A673 (cell line): Measurements from ENCODE around the gene IMMP2L. TPM values are rescaled to one million over a fixed set of nuclear protein-coding genes. Genes with fewer than 3 reads are reported as not detected.

Experiments used
- BruUV-seq: library from RNA; stranded (reverse); fragments of 400-500 nt; replicated peaks from 2 replicates; lab custom pipeline; 2021; lab: Mats Ljungman, UMichigan
- CTCF ChIA-PET: fragments of 300-600 bp; sonication (Branson Sonifier 250); formaldehyde crosslinking; loops from one replicate; lab custom pipeline; 2022; ENCODE audit warnings: antibody characterized with exemption; lab: Charles Lee
- POLR2A ChIA-PET: fragments of 300-600 bp; sonication (Branson Sonifier 250); formaldehyde crosslinking; loops from one replicate; lab custom pipeline; 2022; ENCODE audit warnings: antibody characterized with exemption; ENCODE audit not compliant: low non-redundant PET; lab: Charles Lee
- DNase-seq: peaks from one replicate; pipeline ENCODE4 v3.0.0-alpha.2; 2015; ENCODE audit warnings: low spot score
- H3K27ac ChIP-seq: fragments of 200-600 bp; sonication (generic); 2 replicates; pipeline ENCODE4 v1.5.1; 2016; ENCODE audit warnings: mixed run types, low read depth, mild to moderate bottlenecking, mixed read lengths, antibody characterized with exemption, low read length; ENCODE audit not compliant: poor library complexity, severe bottlenecking
- H3K27me3 ChIP-seq: fragments of 200-600 bp; sonication (generic); replicated peaks from 2 replicates; pipeline ENCODE4 v1.6.1; 2017; ENCODE audit warnings: mixed run types, low read depth, mild to moderate bottlenecking, mixed read lengths, antibody characterized with exemption, low read length; ENCODE audit not compliant: insufficient read depth, poor library complexity
- H3K36me3 ChIP-seq: fragments of 200-600 bp; sonication (generic); 2 replicates; pipeline ENCODE4 v1.6.1; 2016; ENCODE audit warnings: mixed run types, mild to moderate bottlenecking, mixed read lengths, antibody characterized with exemption, low read length; ENCODE audit not compliant: insufficient read depth, poor library complexity, severe bottlenecking
- H3K4me1 ChIP-seq: fragments of 200-600 bp; sonication (generic); 2 replicates; pipeline ENCODE4 v1.6.1; 2017; ENCODE audit warnings: mixed run types, mild to moderate bottlenecking, mixed read lengths, antibody characterized with exemption, low read length; ENCODE audit not compliant: insufficient read depth, poor library complexity, severe bottlenecking
- H3K4me3 ChIP-seq: fragments of 200-600 bp; sonication (generic); 2 replicates; pipeline ENCODE4 v1.5.1; 2016; ENCODE audit warnings: low read depth, mixed run types, mild to moderate bottlenecking, mixed read lengths, low read length; ENCODE audit not compliant: poor library complexity, severe bottlenecking
- H3K9me3 ChIP-seq: fragments of 200-600 bp; sonication (generic); 2 replicates; pipeline ENCODE4 v1.6.1; 2016; ENCODE audit warnings: mixed run types, low read depth, mild to moderate bottlenecking, mixed read lengths, antibody characterized with exemption, low read length; ENCODE audit not compliant: poor library complexity, severe bottlenecking
- CTCF ChIP-seq: fragments of 300-800, 200-600 bp; sonication (generic); conservative IDR thresholded peaks from 2 replicates; pipeline ENCODE4 v1.5.1; 2017; ENCODE audit warnings: low read depth, mild to moderate bottlenecking, antibody characterized with exemption, low read length, moderate library complexity, mixed read lengths
- EZH2 ChIP-seq: fragments of 200-600 bp; sonication (generic); IDR thresholded peaks from 2 replicates; pipeline ENCODE4 v1.6.1; 2017; ENCODE audit warnings: borderline replicate concordance, low read depth, mild to moderate bottlenecking, mixed read lengths, antibody characterized with exemption, low read length; ENCODE audit not compliant: poor library complexity, severe bottlenecking
- intact Hi-C: fragments of 100-400 bp; cut with micrococcal nuclease; formaldehyde crosslinking; loops from one replicate; pipeline ENCODE4 v1.10.0; 2022; ENCODE audit not compliant: unreplicated experiment
- total RNA-seq: library from RNA; stranded (reverse); gene quantifications from 2 replicates; pipeline ENCODE4 v1.2.3, GENCODE V29; 2021

IMMP2L gene
- total RNA-seq, 1 experiment from 2014 or later: 10.0 TPM

GRCh38 chr7:111531993-111532392, 30.3 kb downstream of the IMMP2L start:
- CTCF ChIA-PET: interaction anchor here (0.6 kb wide), 1 partner anchor 1872 kb away, joined by 5 read pairs; no protein-coding TSS in a partner anchor
- H3K9me3 ChIP-seq: no peaks in the 10 kb centered on the region
- BruUV-seq: no TSS peak
- H3K4me3 ChIP-seq: no peak overlapping the region
- intact Hi-C loops: no loop called here
- H3K36me3 ChIP-seq: no peaks in the 10 kb centered on the region
- no peak overlapping the region for H3K27ac ChIP-seq
- POLR2A ChIA-PET: no interaction called here
- TF ChIP-seq CTCF: no peak
- TF ChIP-seq EZH2: no peak
- H3K27me3 ChIP-seq: no peaks in the 10 kb centered on the region
- peaks cover 27% of the 10 kb centered on the region for H3K4me1 ChIP-seq
- no peak for DNase-seq

- no peaks in the 10 kb centered on the region for H3K9me3 ChIP-seq
- no peaks in the 10 kb centered on the region for H3K36me3 ChIP-seq
- no TSS peak for BruUV-seq
- H3K27me3 ChIP-seq: no peaks in the 10 kb centered on the region
- DNase-seq: no peak
- POLR2A ChIA-PET: no interaction called here
- TF ChIP-seq EZH2: no peak
- no peak for TF ChIP-seq CTCF
- H3K4me3 ChIP-seq: no peak overlapping the region
- no peak overlapping the region for H3K27ac ChIP-seq
- H3K4me1 ChIP-seq: peaks cover 21% of the 10 kb centered on the region
- intact Hi-C loops: no loop called here
- CTCF ChIA-PET: no interaction called here
These were observed 32.0 kb downstream of the IMMP2L start for GRCh38 chr7:111530356-111530668.

- intact Hi-C loops: no loop called here
- no TSS peak for BruUV-seq
- H3K9me3 ChIP-seq: no peaks in the 10 kb centered on the region
- POLR2A ChIA-PET: no interaction called here
- H3K27ac ChIP-seq: no peak overlapping the region
- H3K27me3 ChIP-seq: no peaks in the 10 kb centered on the region
- peaks cover 15% of the 10 kb centered on the region for H3K4me1 ChIP-seq
- no peak for DNase-seq
- TF ChIP-seq CTCF: no peak
- TF ChIP-seq EZH2: no peak
- no peaks in the 10 kb centered on the region for H3K36me3 ChIP-seq
- CTCF ChIA-PET: no interaction called here
- no peak overlapping the region for H3K4me3 ChIP-seq
These were observed 32.6 kb downstream of the IMMP2L start for GRCh38 chr7:111529507-111530355.
